ENCODE data around the gene TSPAN12.

TSPAN12 gene

GRCh38 chr7:120814253-120814939 lies 43.5 kb downstream of the TSPAN12 start:
- DNase-seq, result no peak
- in situ Hi-C loops (cut with HindIII; ENCODE audit: low pct_ligation_motif_present, low pct_unique_long_range_greater_than_20kb, low sequenced_read_pairs), result no loop called here

GRCh38 chr7:120813546-120814252 lies 44.2 kb downstream of the TSPAN12 start:
- no peak for DNase-seq
- in situ Hi-C loops (cut with HindIII; ENCODE audit: low pct_ligation_motif_present, low pct_unique_long_range_greater_than_20kb, low sequenced_read_pairs), result no loop called here

GRCh38 chr7:120813089-120813488 lies 44.9 kb downstream of the TSPAN12 start:
- no peak for DNase-seq
- in situ Hi-C loops (cut with HindIII; ENCODE audit: low pct_ligation_motif_present, low pct_unique_long_range_greater_than_20kb, low sequenced_read_pairs), result no loop called here

- DNase-seq, result no peak
- in situ Hi-C loops (cut with HindIII; ENCODE audit: low pct_ligation_motif_present, low pct_unique_long_range_greater_than_20kb, low sequenced_read_pairs), result no loop called here
Observed at GRCh38 chr7:120809260-120809659, 48.7 kb downstream of the TSPAN12 start.

- DNase-seq, result no peak
- in situ Hi-C loops (cut with HindIII; ENCODE audit: low pct_ligation_motif_present, low pct_unique_long_range_greater_than_20kb, low sequenced_read_pairs), result no loop called here
Observed at GRCh38 chr7:120807390-120807789, 50.6 kb downstream of the TSPAN12 start.

GRCh38 chr7:120806669-120807068 lies 51.3 kb downstream of the TSPAN12 start:
- DNase-seq, result peak; percentile 42
- in situ Hi-C loops (cut with HindIII; ENCODE audit: low pct_ligation_motif_present, low pct_unique_long_range_greater_than_20kb, low sequenced_read_pairs), result no loop called here

GRCh38 chr7:120805636-120806388 lies 52.1 kb downstream of the TSPAN12 start:
- DNase-seq, result peak; percentile 81
- in situ Hi-C loops (cut with HindIII; ENCODE audit: low pct_ligation_motif_present, low pct_unique_long_range_greater_than_20kb, low sequenced_read_pairs), result no loop called here

- no peak for DNase-seq
- in situ Hi-C loops (cut with HindIII; ENCODE audit: low pct_ligation_motif_present, low pct_unique_long_range_greater_than_20kb, low sequenced_read_pairs), result no loop called here
Observed at GRCh38 chr7:120802751-120803150, 55.2 kb downstream of the TSPAN12 start.

DNA sequence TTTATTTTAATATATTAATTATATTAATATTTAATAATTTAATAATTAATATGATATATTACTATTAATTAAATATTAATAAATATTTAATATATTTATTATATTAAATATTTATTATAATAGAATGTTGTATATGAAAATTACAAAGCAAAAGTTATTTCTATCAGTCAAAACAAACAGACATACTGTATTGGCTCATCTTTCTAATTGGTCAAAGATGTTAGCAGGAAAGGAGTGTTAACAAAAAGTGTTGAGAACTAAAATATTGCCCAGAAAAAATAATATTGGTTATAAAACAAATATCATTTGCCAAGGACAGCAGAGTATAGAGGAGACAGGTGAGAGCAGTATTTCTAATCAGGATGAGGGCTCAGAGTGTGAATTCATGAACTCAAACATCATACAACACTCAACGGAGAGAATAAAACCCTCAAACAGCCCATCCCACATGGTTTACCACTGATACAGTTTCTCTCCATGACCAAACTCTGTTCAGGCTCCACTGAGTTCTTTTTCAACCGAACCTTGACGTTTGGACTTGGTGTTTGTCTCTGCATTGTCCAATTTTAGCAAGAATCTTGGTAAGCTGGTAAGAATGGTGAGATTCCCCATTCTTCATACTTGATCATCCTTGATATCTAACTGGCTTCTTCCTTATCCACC lies 58.0 kb downstream of the TSPAN12 start:
- no peak for DNase-seq
- in situ Hi-C loops (cut with HindIII; ENCODE audit: low pct_ligation_motif_present, low pct_unique_long_range_greater_than_20kb, low sequenced_read_pairs), result no loop called here

DNA sequence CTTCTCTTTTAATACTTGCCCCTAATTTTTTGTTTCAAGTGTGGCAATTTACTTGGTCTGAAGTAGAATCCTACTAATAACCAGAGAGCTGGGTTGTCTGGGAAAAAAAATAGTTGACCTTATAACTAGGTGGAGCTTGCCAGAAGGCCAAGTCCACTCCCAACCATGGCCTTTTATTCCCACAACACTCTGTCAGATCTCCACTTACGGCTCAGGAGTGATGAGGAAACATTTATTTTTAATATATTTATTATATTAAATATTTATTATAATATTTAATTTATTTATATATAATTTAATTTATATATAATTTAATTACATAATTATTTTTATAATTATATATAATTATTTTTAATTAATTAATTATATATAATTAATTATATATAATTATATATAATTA lies 58.8 kb downstream of the TSPAN12 start:
- DNase-seq, result no peak
- in situ Hi-C loops (cut with HindIII; ENCODE audit: low pct_ligation_motif_present, low pct_unique_long_range_greater_than_20kb, low sequenced_read_pairs), result no loop called here

DNA sequence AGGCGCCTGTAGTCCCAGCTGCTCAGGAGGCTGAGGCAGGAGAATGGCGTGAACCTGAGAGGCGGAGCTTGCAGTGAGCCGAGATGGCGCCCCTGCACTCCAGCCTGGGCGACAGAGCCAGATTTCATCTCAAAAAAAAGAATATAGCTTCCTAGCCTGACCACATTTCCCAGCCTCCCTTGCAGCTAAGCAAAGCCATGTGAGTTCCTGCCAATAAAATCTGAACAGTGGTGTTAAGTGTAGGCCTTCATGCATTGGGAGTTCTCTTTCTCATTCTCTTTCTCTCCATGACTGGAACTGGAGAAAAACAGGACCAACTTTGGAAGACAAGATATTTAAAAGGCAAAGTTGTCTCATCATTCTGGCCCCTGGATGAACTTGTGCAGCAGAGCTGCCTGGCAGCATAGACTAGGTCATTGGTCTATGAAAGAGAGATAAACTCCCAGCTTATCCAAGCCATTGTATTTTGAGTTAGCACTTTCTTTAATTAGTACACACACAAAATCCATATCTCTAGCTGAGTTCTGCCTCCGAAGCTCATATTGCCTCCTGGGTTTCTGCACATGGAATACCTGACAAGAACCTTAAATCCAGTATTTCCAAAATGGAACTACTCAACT lies 60.8 kb downstream of the TSPAN12 start:
- in situ Hi-C loops (cut with HindIII; ENCODE audit: low pct_ligation_motif_present, low pct_unique_long_range_greater_than_20kb, low sequenced_read_pairs), result no loop called here
- DNase-seq, result no peak

DNA sequence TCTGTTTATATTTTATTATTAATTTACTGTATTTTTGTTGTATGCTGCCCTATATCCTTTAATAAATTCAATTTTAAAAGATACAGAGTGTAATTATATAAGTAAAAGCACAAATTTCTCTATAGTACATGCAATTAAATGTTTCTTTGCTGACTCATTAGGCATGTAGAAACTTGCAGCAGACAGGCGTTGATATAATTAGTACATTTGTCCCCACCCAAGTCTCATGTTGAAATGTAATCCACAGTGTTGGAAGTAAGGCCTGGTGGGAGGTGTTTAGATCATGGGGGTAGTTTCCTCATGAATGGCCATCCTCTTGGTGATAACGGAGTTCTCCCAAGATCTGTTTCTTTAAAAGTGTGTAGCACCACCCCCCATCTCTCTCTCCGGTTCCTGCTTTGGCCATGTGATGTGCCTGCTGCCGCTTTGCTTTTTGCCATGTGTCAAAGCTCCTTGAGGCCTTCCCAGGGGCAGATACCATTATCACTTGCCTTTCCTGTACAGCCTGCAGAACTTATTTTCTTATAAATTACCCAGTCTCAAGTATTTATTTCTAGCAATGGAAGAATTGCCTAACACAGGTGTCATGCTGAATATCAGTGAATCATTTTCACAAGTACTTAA lies 63.7 kb downstream of the TSPAN12 start:
- no peak for DNase-seq
- in situ Hi-C loops (cut with HindIII; ENCODE audit: low pct_ligation_motif_present, low pct_unique_long_range_greater_than_20kb, low sequenced_read_pairs), result no loop called here

- in situ Hi-C loops (cut with HindIII; ENCODE audit: low pct_ligation_motif_present, low pct_unique_long_range_greater_than_20kb, low sequenced_read_pairs), result no loop called here
- DNase-seq, result no peak
Observed at GRCh38 chr7:120793213-120793936, 64.6 kb downstream of the TSPAN12 start.

DNA sequence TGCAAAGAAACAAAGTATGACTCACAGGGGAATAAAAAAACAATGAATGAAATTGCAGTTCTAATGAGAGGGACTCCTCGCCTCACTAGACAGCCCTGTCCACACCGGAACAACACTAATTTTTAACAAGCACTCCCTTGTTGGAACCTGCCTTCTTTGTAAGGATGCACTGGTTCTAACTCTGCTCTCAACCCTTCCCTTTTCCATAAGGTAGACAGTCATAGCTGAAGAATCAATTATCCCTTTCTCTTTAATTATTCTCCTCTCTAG lies 65.1 kb downstream of the TSPAN12 start:
- DNase-seq, result no peak
- in situ Hi-C loops (cut with HindIII; ENCODE audit: low pct_ligation_motif_present, low pct_unique_long_range_greater_than_20kb, low sequenced_read_pairs), result no loop called here

DNA sequence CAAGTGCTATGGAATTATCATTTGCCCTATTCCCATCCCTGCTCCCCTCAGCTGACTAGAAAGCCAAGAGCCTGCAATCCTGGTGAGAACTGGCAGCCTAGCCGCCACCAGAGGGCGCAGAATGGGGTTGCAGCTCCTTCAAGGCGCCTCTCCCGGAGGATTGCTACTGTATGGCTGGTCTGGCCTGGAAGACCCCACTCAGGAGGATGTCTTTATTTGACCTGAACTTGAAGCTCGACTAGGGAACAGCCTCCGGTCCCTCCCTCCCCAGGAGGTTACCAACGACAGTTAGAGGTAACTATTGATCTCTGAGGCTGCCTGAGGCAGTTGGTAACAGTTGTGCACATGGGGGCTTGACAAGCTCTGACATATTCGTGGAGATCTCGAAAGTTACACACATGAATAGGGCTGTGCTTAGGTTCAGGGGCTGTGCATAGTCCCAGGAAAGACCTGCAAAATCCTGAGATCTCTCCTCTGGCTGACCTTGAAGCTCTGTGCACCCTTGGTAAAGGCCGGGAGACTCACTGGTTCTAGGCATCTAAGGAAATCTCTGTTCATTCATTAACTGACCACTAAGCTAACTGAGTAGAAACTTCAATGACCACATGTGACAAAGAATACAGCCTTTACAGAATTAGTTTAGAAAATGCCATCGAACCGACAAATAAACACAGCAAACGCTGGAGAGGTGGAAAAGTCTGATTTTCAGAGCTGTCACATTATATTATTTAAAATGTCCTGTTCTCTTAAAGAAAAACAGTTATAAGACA lies 65.7 kb downstream of the TSPAN12 start:
- in situ Hi-C loops (cut with HindIII; ENCODE audit: low pct_ligation_motif_present, low pct_unique_long_range_greater_than_20kb, low sequenced_read_pairs), result no loop called here
- DNase-seq, result peak; percentile 90

- no peak for DNase-seq
- in situ Hi-C loops (cut with HindIII; ENCODE audit: low pct_ligation_motif_present, low pct_unique_long_range_greater_than_20kb, low sequenced_read_pairs), result no loop called here
Observed at GRCh38 chr7:120785095-120785494, 72.8 kb downstream of the TSPAN12 start.

GRCh38 chr7:120783721-120784120 lies 74.2 kb downstream of the TSPAN12 start:
- in situ Hi-C loops (cut with HindIII; ENCODE audit: low pct_ligation_motif_present, low pct_unique_long_range_greater_than_20kb, low sequenced_read_pairs), result no loop called here
- no peak for DNase-seq

All from ACHN (cell line).